K562 (cell line): ENCODE data around the gene EIF2S3. TPM values are rescaled to one million over a fixed set of nuclear protein-coding genes. Genes with fewer than 3 reads are reported as not detected.

ENCODE experiments used
- FOXO4 ChIP-seq: fragments of 450-650 bp; formaldehyde crosslinking; IDR thresholded peaks from 2 replicates; pipeline ENCODE4 v1.4.0; 2020; ENCODE audit warnings: mild to moderate bottlenecking, moderate library complexity
- HMGN3 ChIP-seq: IDR thresholded peaks from 2 replicates; pipeline ENCODE4 v1.6.1; 2011; ENCODE audit warnings: borderline replicate concordance, low read depth, mild to moderate bottlenecking, mixed read lengths, low read length; ENCODE audit not compliant: insufficient read length; ENCODE audit errors: extremely low read depth
- HOXB6 ChIP-seq: fragments of 250-450 bp; sonication (Bioruptor Pico); IDR thresholded peaks from 2 replicates; pipeline ENCODE4 v1.5.1; 2022; ENCODE audit warnings: mild to moderate bottlenecking, borderline replicate concordance
- RBM22 ChIP-seq: fragments of 200-400 bp; formaldehyde crosslinking; IDR thresholded peaks from 2 replicates; pipeline ENCODE4 v1.6.1; 2018; ENCODE audit warnings: low read length, low read depth; ENCODE audit not compliant: poor library complexity, severe bottlenecking
- SMAD2 ChIP-seq: fragments of 150-350 bp; IDR thresholded peaks from 2 replicates; pipeline ENCODE4 v1.6.1; 2014; ENCODE audit warnings: low read depth, mild to moderate bottlenecking, low read length
- STAT5A ChIP-seq: IDR thresholded peaks from 2 replicates; pipeline ENCODE4 v1.6.1; 2012; ENCODE audit warnings: low read length, inconsistent platforms, borderline replicate concordance
- WHSC1 ChIP-seq: IDR thresholded peaks from one replicate; pipeline ENCODE4 v1.6.1; 2012; ENCODE audit warnings: low read length, control low read depth, inconsistent platforms
- ZFP91 ChIP-seq: sonication (generic); formaldehyde crosslinking; IDR thresholded peaks from 2 replicates; pipeline ENCODE4 v1.8.0; 2022; ENCODE audit warnings: mild to moderate bottlenecking, missing genetic modification reagents
- ZNF280B ChIP-seq: fragments of 250-450 bp; sonication (Bioruptor Pico); IDR thresholded peaks from 2 replicates; pipeline ENCODE4 v1.5.1; 2021; ENCODE audit warnings: mild to moderate bottlenecking
- ZNF518B ChIP-seq: fragments of 250-450 bp; sonication (Bioruptor Pico); IDR thresholded peaks from 2 replicates; pipeline ENCODE4 v1.5.0; 2021; ENCODE audit warnings: mild to moderate bottlenecking, moderate library complexity
- ZNF57 ChIP-seq: fragments of 450-650 bp; formaldehyde crosslinking; IDR thresholded peaks from 2 replicates; pipeline ENCODE4 v1.4.0; 2020; ENCODE audit warnings: mild to moderate bottlenecking, moderate library complexity
- polyA plus RNA-seq, 8 experiments: library from polyadenylated mRNA; depleted of rRNA in 4 of 8; stranded (reverse) in 5 of 8; unstranded in 3 of 8; fragments of >200 nt; fragmentation: Nextera tagmentation in 2 of 8; fragmentation: Illumina TruSeq in 1 of 8; extraction: Ambion mirVana in 2 of 8; extraction: Trizol in 1 of 8; gene quantifications; 2 replicates each; pipeline versions ENCODE4 v1.2.1 to v1.2.3, GENCODE V29; 2011 to 2014; ENCODE audit warnings: inconsistent platforms in 1 of 8, missing spikeins in 1 of 8
- total RNA-seq, 7 experiments: library from RNA; depleted of rRNA in 6 of 7; stranded (reverse); fragments of >200 nt in 6 of 7; fragmentation: Illumina TruSeq in 2 of 7; extraction: Trizol in 2 of 7; gene quantifications; 2 replicates each; pipeline versions ENCODE4 v1.2.1 to v1.2.3, GENCODE V29; 2011 to 2021; ENCODE audit warnings: low replicate concordance in 1 of 7
- TF ChIP-seq, protein P1 (sequence below): fragments of 200-400 bp; formaldehyde crosslinking; IDR thresholded peaks from 2 replicates; pipeline ENCODE4 v1.6.1; 2017; ENCODE audit warnings: mild to moderate bottlenecking, low read depth, low read length, moderate library complexity
- TF ChIP-seq, protein P2 (sequence below): fragments of 450-650 bp; conservative IDR thresholded peaks from 2 replicates; pipeline ENCODE4 v1.6.1; 2016; ENCODE audit warnings: missing genetic modification characterization, low read depth, mild to moderate bottlenecking, control low read depth, missing compliant biosample characterization

The EIF2S3 gene
- total and polyA plus RNA-seq, 9 of the 15 experiments (the other 6 are each of a cell fraction or from before 2014, with no cell fraction given): 148 to 439 (median 275) TPM

DNA sequence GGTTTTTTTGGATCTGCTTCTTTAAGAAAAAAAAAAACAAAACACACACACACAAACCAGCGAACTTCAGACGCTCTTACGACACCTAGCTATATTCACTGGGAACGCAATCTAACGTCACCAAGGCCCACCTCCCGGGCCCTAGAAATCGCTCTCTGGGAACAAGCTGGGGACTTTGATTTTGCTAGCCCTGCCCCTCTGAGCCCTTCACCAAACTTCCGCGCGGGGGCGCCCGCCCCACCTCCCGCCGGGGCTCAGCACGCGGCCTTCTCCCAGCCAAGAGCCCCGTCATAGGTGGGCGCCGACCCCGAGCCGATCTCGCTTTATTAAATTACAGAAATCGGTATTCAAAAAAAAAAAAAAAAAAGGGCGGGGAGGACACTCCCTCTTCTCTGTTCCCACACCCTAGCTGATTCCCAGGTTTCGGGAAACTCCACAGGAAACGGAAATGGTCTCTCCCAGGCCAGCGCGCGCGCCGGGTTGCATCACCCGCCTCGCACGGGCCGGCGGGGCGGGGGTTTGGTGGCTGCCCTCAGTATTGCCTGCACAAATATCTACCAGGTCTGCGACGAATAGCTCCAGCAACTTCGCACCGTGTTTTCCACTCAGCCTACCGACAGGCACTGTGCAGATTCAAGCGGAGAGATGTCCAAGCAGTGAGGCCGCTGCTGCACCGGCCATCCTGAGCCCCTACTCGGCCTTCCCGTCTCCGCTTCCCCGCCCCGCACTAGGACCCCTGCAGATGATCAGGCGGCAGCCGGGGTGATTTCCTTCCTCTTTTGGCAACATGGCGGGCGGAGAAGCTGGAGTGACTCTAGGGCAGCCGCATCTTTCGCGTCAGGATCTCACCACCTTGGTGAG, at the start of gene EIF2S3 (continued):
- TF ChIP-seq HMGN3 (peak; percentile 53), RBM22 (no peak), ZNF518B (no peak), WHSC1 (no peak), ZNF280B (CRISPR knock-in tag) (no peak), SMAD2 (no peak), FOXO4 (no peak), ZNF57 (CRISPR knock-in tag) (no peak), STAT5A (0 out of 2 replicates have a peak, but pooled peaks have one; percentile 7), ZFP91 (CRISPR knock-in tag) (peak; percentile 90), HOXB6 (no peak)
- TF ChIP-seq, protein P1, sequence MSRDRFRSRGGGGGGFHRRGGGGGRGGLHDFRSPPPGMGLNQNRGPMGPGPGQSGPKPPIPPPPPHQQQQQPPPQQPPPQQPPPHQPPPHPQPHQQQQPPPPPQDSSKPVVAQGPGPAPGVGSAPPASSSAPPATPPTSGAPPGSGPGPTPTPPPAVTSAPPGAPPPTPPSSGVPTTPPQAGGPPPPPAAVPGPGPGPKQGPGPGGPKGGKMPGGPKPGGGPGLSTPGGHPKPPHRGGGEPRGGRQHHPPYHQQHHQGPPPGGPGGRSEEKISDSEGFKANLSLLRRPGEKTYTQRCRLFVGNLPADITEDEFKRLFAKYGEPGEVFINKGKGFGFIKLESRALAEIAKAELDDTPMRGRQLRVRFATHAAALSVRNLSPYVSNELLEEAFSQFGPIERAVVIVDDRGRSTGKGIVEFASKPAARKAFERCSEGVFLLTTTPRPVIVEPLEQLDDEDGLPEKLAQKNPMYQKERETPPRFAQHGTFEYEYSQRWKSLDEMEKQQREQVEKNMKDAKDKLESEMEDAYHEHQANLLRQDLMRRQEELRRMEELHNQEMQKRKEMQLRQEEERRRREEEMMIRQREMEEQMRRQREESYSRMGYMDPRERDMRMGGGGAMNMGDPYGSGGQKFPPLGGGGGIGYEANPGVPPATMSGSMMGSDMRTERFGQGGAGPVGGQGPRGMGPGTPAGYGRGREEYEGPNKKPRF: no peak
- TF ChIP-seq, protein P2, sequence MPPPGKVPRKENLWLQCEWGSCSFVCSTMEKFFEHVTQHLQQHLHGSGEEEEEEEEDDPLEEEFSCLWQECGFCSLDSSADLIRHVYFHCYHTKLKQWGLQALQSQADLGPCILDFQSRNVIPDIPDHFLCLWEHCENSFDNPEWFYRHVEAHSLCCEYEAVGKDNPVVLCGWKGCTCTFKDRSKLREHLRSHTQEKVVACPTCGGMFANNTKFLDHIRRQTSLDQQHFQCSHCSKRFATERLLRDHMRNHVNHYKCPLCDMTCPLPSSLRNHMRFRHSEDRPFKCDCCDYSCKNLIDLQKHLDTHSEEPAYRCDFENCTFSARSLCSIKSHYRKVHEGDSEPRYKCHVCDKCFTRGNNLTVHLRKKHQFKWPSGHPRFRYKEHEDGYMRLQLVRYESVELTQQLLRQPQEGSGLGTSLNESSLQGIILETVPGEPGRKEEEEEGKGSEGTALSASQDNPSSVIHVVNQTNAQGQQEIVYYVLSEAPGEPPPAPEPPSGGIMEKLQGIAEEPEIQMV (tag): no peak
